GM18858 (cell line): ENCODE measurements around the gene PSMB3.

ENCODE experiments used
- ATAC-seq: cut with Tn5 transposase; IDR thresholded peaks from one replicate; pipeline ENCODE4 v1.9.1; 2021; ENCODE audit not compliant: unreplicated experiment

The PSMB3 gene

GRCh38 chr17:38733282-38733981, 19.1 kb upstream of the PSMB3 start:
- ATAC-seq: no peak

- no peak for ATAC-seq
Measured at GRCh38 chr17:38733982-38734973, 18.3 kb upstream of the PSMB3 start.

GRCh38 chr17:38735161-38735997, 17.2 kb upstream of the PSMB3 start:
- no peak for ATAC-seq

- no peak for ATAC-seq
Measured at GRCh38 chr17:38738007-38738662, 14.4 kb upstream of the PSMB3 start.

- no peak for ATAC-seq
Measured at GRCh38 chr17:38738686-38739085, 13.9 kb upstream of the PSMB3 start.

- ATAC-seq: no peak
Measured at GRCh38 chr17:38739305-38739704, 13.2 kb upstream of the PSMB3 start.

- no peak for ATAC-seq
Measured at GRCh38 chr17:38740044-38740443, 12.5 kb upstream of the PSMB3 start.

- ATAC-seq: no peak
Measured at GRCh38 chr17:38740806-38741205, 11.7 kb upstream of the PSMB3 start.

GRCh38 chr17:38741461-38741860, 11.1 kb upstream of the PSMB3 start:
- no peak for ATAC-seq

GRCh38 chr17:38741921-38742410, 10.6 kb upstream of the PSMB3 start:
- no peak for ATAC-seq

GRCh38 chr17:38742411-38743308, 9.9 kb upstream of the PSMB3 start:
- no peak for ATAC-seq

GRCh38 chr17:38743556-38744171, 8.9 kb upstream of the PSMB3 start:
- ATAC-seq: no peak

- ATAC-seq: no peak
Measured at GRCh38 chr17:38745545-38745944, 7.0 kb upstream of the PSMB3 start.

- no peak for ATAC-seq
Measured at GRCh38 chr17:38746004-38746848, 6.3 kb upstream of the PSMB3 start.

GRCh38 chr17:38746849-38747462, 5.6 kb upstream of the PSMB3 start:
- ATAC-seq: no peak

GRCh38 chr17:38747463-38748148, 4.9 kb upstream of the PSMB3 start:
- ATAC-seq: no peak
